Keratinocyte (primary cell): ENCODE data around the gene TNFSF8.

ENCODE experiments used
- EZH2 ChIP-seq: IDR thresholded peaks from one replicate; pipeline ENCODE4 v1.6.1; 2012; ENCODE audit warnings: inconsistent platforms, mild to moderate bottlenecking, low read length, moderate library complexity
- TF ChIP-seq, protein P1 (sequence below), 3 experiments: IDR thresholded peaks in 1 of 3; conservative IDR thresholded peaks in 1 of 3; optimal IDR thresholded peaks in 1 of 3; 2 replicates in 2 of 3; 3 replicates in 1 of 3; pipeline versions ENCODE3 to v1.5.1; 2011; ENCODE audit warnings: low read length in 3 of 3, mild to moderate bottlenecking in 3 of 3, moderate library complexity in 2 of 3, control low read depth in 1 of 3, inconsistent platforms in 1 of 3; ENCODE audit not compliant: insufficient read depth in 2 of 3; ENCODE audit errors: extremely low read depth in 1 of 3

DNA sequence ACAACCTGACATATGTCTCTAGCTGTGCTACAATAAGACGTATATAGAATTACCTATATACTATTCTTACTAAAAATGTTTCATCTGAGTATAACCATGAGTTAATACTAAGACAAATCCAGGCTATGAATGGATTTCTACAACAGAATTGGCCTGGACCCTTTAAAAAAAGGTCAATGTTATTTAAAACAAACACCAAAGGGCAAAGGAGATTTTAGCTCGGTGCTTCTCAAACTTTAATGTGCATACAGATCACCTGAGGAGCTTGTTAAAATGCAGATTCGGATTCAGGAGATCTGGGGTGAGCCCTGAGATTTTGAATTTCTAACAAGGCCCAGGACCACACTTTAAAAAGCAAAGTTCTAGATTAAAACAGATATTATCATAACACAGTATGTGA lies 6.5 kb downstream of the TNFSF8 start:
- TF ChIP-seq, protein P1, sequence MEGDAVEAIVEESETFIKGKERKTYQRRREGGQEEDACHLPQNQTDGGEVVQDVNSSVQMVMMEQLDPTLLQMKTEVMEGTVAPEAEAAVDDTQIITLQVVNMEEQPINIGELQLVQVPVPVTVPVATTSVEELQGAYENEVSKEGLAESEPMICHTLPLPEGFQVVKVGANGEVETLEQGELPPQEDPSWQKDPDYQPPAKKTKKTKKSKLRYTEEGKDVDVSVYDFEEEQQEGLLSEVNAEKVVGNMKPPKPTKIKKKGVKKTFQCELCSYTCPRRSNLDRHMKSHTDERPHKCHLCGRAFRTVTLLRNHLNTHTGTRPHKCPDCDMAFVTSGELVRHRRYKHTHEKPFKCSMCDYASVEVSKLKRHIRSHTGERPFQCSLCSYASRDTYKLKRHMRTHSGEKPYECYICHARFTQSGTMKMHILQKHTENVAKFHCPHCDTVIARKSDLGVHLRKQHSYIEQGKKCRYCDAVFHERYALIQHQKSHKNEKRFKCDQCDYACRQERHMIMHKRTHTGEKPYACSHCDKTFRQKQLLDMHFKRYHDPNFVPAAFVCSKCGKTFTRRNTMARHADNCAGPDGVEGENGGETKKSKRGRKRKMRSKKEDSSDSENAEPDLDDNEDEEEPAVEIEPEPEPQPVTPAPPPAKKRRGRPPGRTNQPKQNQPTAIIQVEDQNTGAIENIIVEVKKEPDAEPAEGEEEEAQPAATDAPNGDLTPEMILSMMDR (optimal IDR thresholded peaks at IDR 0.05 in 1 of 3, IDR thresholded peaks at IDR 0.05 in 1 of 3, conservative IDR thresholded peaks at IDR 0.05 in 1 of 3; ENCODE audit: extremely low read depth in 1 of 3, insufficient read depth in 2 of 3, low read length in 3 of 3), result no peak
- TF ChIP-seq EZH2, result no peak
